Small intestine (tissue), 7 donors: ENCODE data around the gene TRPM3. TPM values are rescaled to one million over a fixed set of nuclear protein-coding genes. Genes with fewer than 3 reads are reported as not detected.
A peak's percentile ranks its signal among the peaks of the same experiment; 100 is the strongest.

Experiments
- DNase-seq, 2 donors: peaks; one replicate each; pipeline versions ENCODE4 v3.0.0 to v3.0.0-alpha.2; 2013
- FAIRE-seq: peaks from 2 replicates; lab custom pipeline; 2012; peaks lifted over from hg19 to GRCh38; lab: Jason Lieb, UNC
- H3K27ac ChIP-seq, 3 donors: one replicate each; pipeline ENCODE4 v1.5.1; 2013; ENCODE audit warnings: low read length in 2 of 3, mild to moderate bottlenecking in 2 of 3, control low read depth in 1 of 3, inconsistent platforms in 1 of 3, low read depth in 1 of 3, moderate library complexity in 1 of 3
- H3K27me3 ChIP-seq, 3 donors: one replicate each; pipeline ENCODE4 v1.6.1; 2013; ENCODE audit warnings: low read length in 3 of 3, inconsistent platforms in 1 of 3; ENCODE audit not compliant: control insufficient read depth in 3 of 3, insufficient read depth in 3 of 3
- H3K36me3 ChIP-seq, 3 donors: one replicate each; pipeline ENCODE4 v1.6.1; 2013; ENCODE audit warnings: low read length in 3 of 3, inconsistent platforms in 1 of 3, low read depth in 1 of 3, mild to moderate bottlenecking in 1 of 3, moderate library complexity in 1 of 3; ENCODE audit not compliant: control insufficient read depth in 3 of 3, insufficient read depth in 2 of 3
- H3K4me1 ChIP-seq, 3 donors: one replicate each; pipeline ENCODE4 v1.6.1; 2013; ENCODE audit warnings: low read length in 2 of 3, inconsistent platforms in 1 of 3, low read depth in 1 of 3, mild to moderate bottlenecking in 1 of 3, moderate library complexity in 1 of 3; ENCODE audit not compliant: control insufficient read depth in 3 of 3, insufficient read depth in 2 of 3
- H3K4me3 ChIP-seq, 3 donors: one replicate each; pipeline ENCODE4 v1.5.1; 2013; ENCODE audit warnings: low read length in 3 of 3, control low read depth in 1 of 3, inconsistent platforms in 1 of 3, low read depth in 1 of 3, mild to moderate bottlenecking in 1 of 3, moderate library complexity in 1 of 3
- H3K9me3 ChIP-seq, 2 donors: one replicate each; pipeline ENCODE4 v1.6.1; 2013; ENCODE audit warnings: low read depth in 1 of 2, low read length in 1 of 2; ENCODE audit not compliant: control insufficient read depth in 2 of 2, insufficient read depth in 1 of 2
- WGBS, 3 donors: extraction: QIAGEN DNeasy Blood & Tissue Kit; methylation state at CpG; one replicate each; pipeline ENCODE4 v1.1.7; 2013; 5-methylcytosine and 5-hydroxymethylcytosine counted together
- polyA plus RNA-seq, 4 donors: library from polyadenylated mRNA; stranded (reverse) in 3 of 4; unstranded in 1 of 4; fragments of 200-250 nt in 3 of 4; fragments of 120-200 nt in 1 of 4; gene quantifications; one replicate each; pipeline versions ENCODE4 v1.2.1 to v1.2.3, GENCODE V29; 2013
- donor health status: healthy with polysubstance abuse.
- donor health status: control.
- donor health status: control.
- donor health status: Bipolar disorder and iron deficiency.
- donor health status: healthy.

Gene TRPM3
- polyA plus RNA-seq, 4 donors, result 0.15 to 2.5 (median 0.78) TPM

GRCh38 chr9:71058660-71059059, 62.8 kb downstream of the TRPM3 start:
- 87 to 93% (median 89%) methylated on average over 2 of the region's 2 CpGs for WGBS, 3 donors
- DNase-seq (peak; percentile 2 to 14), FAIRE-seq (no peak)
- H3K27me3 ChIP-seq, result no peaks in the 10 kb centered on the region
- H3K36me3 ChIP-seq, result no peaks in the 10 kb centered on the region
- H3K9me3 ChIP-seq, result peaks cover 0 to 2% of the 10 kb centered on the region in 2 donors
- peaks cover 0 to 2% (median 0%) of the 10 kb centered on the region in 3 donors for H3K4me1 ChIP-seq
- no peak overlapping the region for H3K4me3 ChIP-seq
- no peak overlapping the region for H3K27ac ChIP-seq

- H3K27ac ChIP-seq, result no peak overlapping the region
- no peaks in the 10 kb centered on the region for H3K27me3 ChIP-seq
- H3K4me1 ChIP-seq, result no peaks in the 10 kb centered on the region
- no peak for FAIRE-seq
- no peak for DNase-seq
- no peaks in the 10 kb centered on the region for H3K36me3 ChIP-seq
- H3K4me3 ChIP-seq, result no peak overlapping the region
- 60 to 67% (median 62%) methylated on average over 4 of the region's 4 CpGs for WGBS, 3 donors
- H3K9me3 ChIP-seq, result no peaks in the 10 kb centered on the region
Measured at GRCh38 chr9:71052287-71052686, 69.1 kb downstream of the TRPM3 start.

GRCh38 chr9:71048280-71048679, 73.1 kb downstream of the TRPM3 start:
- Histone ChIP-seq H3K27ac (no peak overlapping the region), H3K9me3 (no peaks in the 10 kb centered on the region), H3K4me1 (no peaks in the 10 kb centered on the region), H3K4me3 (no peak overlapping the region), H3K36me3 (no peaks in the 10 kb centered on the region), H3K27me3 (no peaks in the 10 kb centered on the region)
- DNase-seq, result no peak
- 65 to 70% (median 65%) methylated on average over 4 of the region's 4 CpGs for WGBS, 3 donors
- FAIRE-seq, result no peak

- DNase-seq (peak in 1 of 2 donors; percentile 41), FAIRE-seq (no peak)
- no peaks in the 10 kb centered on the region for H3K36me3 ChIP-seq
- peak overlapping the region in 1 of 3 donors; percentile 11 for H3K27ac ChIP-seq
- H3K4me1 ChIP-seq, result peaks cover 0 to 4% (median 0%) of the 10 kb centered on the region in 3 donors
- no peak overlapping the region for H3K4me3 ChIP-seq
- H3K27me3 ChIP-seq, result peaks cover 0 to 1% (median 0%) of the 10 kb centered on the region in 3 donors
- 53 to 61% (median 56%) methylated on average over 3 of the region's 3 CpGs for WGBS, 3 donors
- no peaks in the 10 kb centered on the region for H3K9me3 ChIP-seq
Measured at GRCh38 chr9:71042448-71042990, 78.9 kb downstream of the TRPM3 start.

- DNase-seq (no peak), FAIRE-seq (no peak)
- Histone ChIP-seq H3K36me3 (no peaks in the 10 kb centered on the region), H3K27me3 (peaks cover 0 to 4% (median 0%) of the 10 kb centered on the region in 3 donors), H3K27ac (no peak overlapping the region), H3K4me3 (no peak overlapping the region), H3K9me3 (no peaks in the 10 kb centered on the region), H3K4me1 (no peaks in the 10 kb centered on the region)
- 89 to 95% (median 94%) methylated on average over 4 of the region's 4 CpGs for WGBS, 3 donors
Measured at GRCh38 chr9:71037521-71037920, 83.9 kb downstream of the TRPM3 start.

- DNase-seq (peak in 1 of 2 donors; percentile 21), FAIRE-seq (no peak)
- Histone ChIP-seq H3K27me3 (peaks cover 0 to 4% (median 0%) of the 10 kb centered on the region in 3 donors), H3K4me3 (no peak overlapping the region), H3K27ac (no peak overlapping the region), H3K9me3 (no peaks in the 10 kb centered on the region), H3K36me3 (no peaks in the 10 kb centered on the region), H3K4me1 (no peaks in the 10 kb centered on the region)
- 9 to 30% (median 29%) methylated on average over 4 of the region's 4 CpGs for WGBS, 3 donors
Measured at GRCh38 chr9:71036501-71036900, 84.9 kb downstream of the TRPM3 start.

- Histone ChIP-seq H3K4me1 (no peaks in the 10 kb centered on the region), H3K36me3 (no peaks in the 10 kb centered on the region), H3K27ac (no peak overlapping the region), H3K4me3 (no peak overlapping the region), H3K27me3 (peaks cover 0 to 4% (median 0%) of the 10 kb centered on the region in 3 donors), H3K9me3 (no peaks in the 10 kb centered on the region)
- DNase-seq (no peak), FAIRE-seq (no peak)
Measured at GRCh38 chr9:71032779-71033178, 88.6 kb downstream of the TRPM3 start.

- no peak overlapping the region for H3K27ac ChIP-seq
- DNase-seq (no peak), FAIRE-seq (no peak)
- H3K27me3 ChIP-seq, result no peaks in the 10 kb centered on the region
- H3K9me3 ChIP-seq, result no peaks in the 10 kb centered on the region
- H3K4me3 ChIP-seq, result no peak overlapping the region
- 69 to 79% (median 74%) methylated on average over 2 of the region's 2 CpGs for WGBS, 3 donors
- no peaks in the 10 kb centered on the region for H3K36me3 ChIP-seq
- no peaks in the 10 kb centered on the region for H3K4me1 ChIP-seq
Measured at GRCh38 chr9:71025728-71026127, 95.7 kb downstream of the TRPM3 start.

GRCh38 chr9:71025201-71025600, 96.2 kb downstream of the TRPM3 start:
- H3K9me3 ChIP-seq, result no peaks in the 10 kb centered on the region
- no peak for FAIRE-seq
- WGBS, 3 donors, result 76 to 85% (median 77%) methylated on average over 6 of the region's 6 CpGs
- H3K36me3 ChIP-seq, result no peaks in the 10 kb centered on the region
- no peak overlapping the region for H3K27ac ChIP-seq
- no peak overlapping the region for H3K4me3 ChIP-seq
- H3K27me3 ChIP-seq, result no peaks in the 10 kb centered on the region
- H3K4me1 ChIP-seq, result no peaks in the 10 kb centered on the region
- no peak for DNase-seq
